Activated naive CD8-positive, alpha-beta T cell treated with anti-CD3 and anti-CD28 coated beads for 36 hours (primary cell): Measurements from ENCODE around the gene ZNF614. TPM values are rescaled to one million over a fixed set of nuclear protein-coding genes. Genes with fewer than 3 reads are reported as not detected.
"Not testable (repeated sequence)": the region's sequence is repeated elsewhere in the genome, so short reads cannot be mapped to it uniquely, and the experiment has no call there.

ENCODE experiments used
- DNase-seq: peaks from one replicate; pipeline ENCODE4 v3.0.0; 2021
- H3K27ac Mint-ChIP-seq: one replicate; pipeline ENCODE4 v1.8.0; 2022; ENCODE audit warnings: mild to moderate bottlenecking, moderate library complexity, mixed read lengths
- H3K27me3 Mint-ChIP-seq: one replicate; pipeline ENCODE4 v1.8.0; 2022; ENCODE audit warnings: mild to moderate bottlenecking, mixed read lengths
- H3K36me3 Mint-ChIP-seq: one replicate; pipeline ENCODE4 v1.8.0; 2021; ENCODE audit warnings: mild to moderate bottlenecking, mixed read lengths
- H3K4me1 Mint-ChIP-seq: one replicate; pipeline ENCODE4 v1.8.0; 2021; ENCODE audit warnings: mixed read lengths
- H3K4me3 Mint-ChIP-seq: one replicate; pipeline ENCODE4 v1.8.0; 2022; ENCODE audit warnings: mild to moderate bottlenecking, moderate library complexity, mixed read lengths
- H3K9me3 Mint-ChIP-seq: one replicate; pipeline ENCODE4 v1.8.0; 2022; ENCODE audit warnings: mixed read lengths
- total RNA-seq, 2 experiments: library from RNA; stranded (reverse); gene quantifications; one replicate each; pipeline ENCODE4 v1.2.3, GENCODE V29; 2021

The ZNF614 gene
- 10 to 100 TPM; 15.4 to 17.4 TPM for total RNA-seq

DNA sequence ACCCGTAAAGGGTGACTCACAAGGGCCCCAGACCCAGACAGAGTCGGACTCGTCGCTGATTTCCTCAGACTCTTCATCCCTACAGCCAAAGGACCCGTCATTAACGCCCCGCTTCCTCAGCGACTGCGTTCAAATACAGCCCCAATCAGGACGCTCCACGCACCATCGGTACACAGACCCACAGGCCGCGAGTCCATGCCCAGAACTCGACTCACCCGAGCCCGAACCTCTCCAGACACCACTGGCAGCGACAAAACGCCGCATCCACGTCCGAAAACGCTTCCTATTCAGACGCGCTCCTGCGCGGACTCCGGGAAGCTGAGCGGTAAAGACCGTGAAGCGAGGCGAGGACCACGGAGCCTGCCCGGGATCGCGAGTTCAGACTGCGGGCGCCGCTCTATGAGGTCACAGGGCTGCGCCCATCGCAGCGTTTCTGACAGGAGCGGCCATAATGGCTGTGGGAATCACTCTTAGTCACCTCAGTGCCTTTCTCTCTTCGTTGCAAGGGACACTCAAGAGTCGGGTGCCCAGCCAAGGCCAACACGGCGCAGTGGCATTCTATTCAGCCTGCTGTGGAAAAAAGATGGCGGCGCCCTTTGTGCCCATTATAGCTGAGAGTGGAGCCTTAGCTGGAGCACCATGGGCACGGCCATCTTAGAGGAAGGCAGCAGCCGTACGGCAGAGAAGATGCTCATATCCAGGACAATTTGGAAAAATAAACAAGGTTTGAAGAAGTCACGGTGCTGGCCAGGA is at the start of gene ZNF614:
Gene ZNF614 (minus strand): TSS at position 353 of the 753 bp plus-strand sequence. CDS start 2,634 bp downstream, outside the sequence.
- H3K4me3 Mint-ChIP-seq = peak within 1 kb of the TSS; percentile 95
- peak within 1 kb of the TSS; percentile 91 for H3K27ac Mint-ChIP-seq
- peaks cover 83% of the 10 kb centered on the region for H3K36me3 Mint-ChIP-seq
- peak; percentile 86 for DNase-seq
- H3K4me1 Mint-ChIP-seq = peaks cover 10% of the 10 kb centered on the region
- H3K27me3 Mint-ChIP-seq = no peaks in the 10 kb centered on the region
- H3K9me3 Mint-ChIP-seq = peaks cover 48% of the 10 kb centered on the region

DNA sequence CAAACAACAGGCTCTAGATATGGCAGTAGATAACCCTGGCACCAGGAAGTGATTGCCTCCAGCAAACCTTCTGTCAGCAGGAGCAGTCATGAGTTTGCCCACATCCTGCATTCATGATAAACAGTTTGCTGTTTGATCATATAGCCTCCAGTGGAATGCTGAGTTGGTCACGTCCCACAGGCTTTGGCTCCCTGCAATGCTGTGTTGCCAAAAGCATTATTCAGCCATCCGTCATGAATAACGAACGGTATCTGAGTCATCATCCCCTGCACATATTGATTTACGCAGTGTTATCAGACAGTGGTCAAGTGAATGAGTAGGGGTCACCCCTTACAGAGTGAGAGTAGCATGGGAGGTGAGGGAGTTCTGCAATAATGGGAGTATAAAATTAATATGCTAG is 42.3 kb upstream of the ZNF614 start:
- Mint-ChIP-seq H3K27ac (no peak overlapping the region), H3K9me3 (peaks cover 72% of the 10 kb centered on the region), H3K27me3 (no peaks in the 10 kb centered on the region), H3K4me1 (no peaks in the 10 kb centered on the region), H3K4me3 (no peak overlapping the region), H3K36me3 (peaks cover 98% of the 10 kb centered on the region)
- DNase-seq = no peak

DNA sequence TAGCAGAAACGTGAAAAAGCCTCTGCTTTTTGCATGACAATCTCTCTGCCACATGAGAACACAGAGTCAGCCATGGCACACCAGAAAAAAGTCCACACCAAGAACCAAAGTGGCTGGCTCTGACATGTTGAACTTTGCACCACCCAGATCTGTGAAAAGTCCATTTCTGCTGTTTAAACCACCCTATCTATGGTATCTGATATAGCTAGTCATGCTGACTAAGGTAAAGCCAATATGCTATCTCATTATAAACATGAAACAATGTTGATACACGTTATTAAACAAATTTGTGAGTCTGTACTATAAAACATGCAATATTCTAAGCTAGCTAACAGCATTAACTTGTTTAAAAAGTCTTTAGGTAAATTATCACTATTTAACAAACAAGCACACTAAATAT is 41.5 kb upstream of the ZNF614 start:
- DNase-seq = no peak
- H3K27me3 Mint-ChIP-seq = no peaks in the 10 kb centered on the region
- peaks cover 98% of the 10 kb centered on the region for H3K36me3 Mint-ChIP-seq
- H3K27ac Mint-ChIP-seq = no peak overlapping the region
- peaks cover 70% of the 10 kb centered on the region for H3K9me3 Mint-ChIP-seq
- H3K4me3 Mint-ChIP-seq = no peak overlapping the region
- no peaks in the 10 kb centered on the region for H3K4me1 Mint-ChIP-seq

DNA sequence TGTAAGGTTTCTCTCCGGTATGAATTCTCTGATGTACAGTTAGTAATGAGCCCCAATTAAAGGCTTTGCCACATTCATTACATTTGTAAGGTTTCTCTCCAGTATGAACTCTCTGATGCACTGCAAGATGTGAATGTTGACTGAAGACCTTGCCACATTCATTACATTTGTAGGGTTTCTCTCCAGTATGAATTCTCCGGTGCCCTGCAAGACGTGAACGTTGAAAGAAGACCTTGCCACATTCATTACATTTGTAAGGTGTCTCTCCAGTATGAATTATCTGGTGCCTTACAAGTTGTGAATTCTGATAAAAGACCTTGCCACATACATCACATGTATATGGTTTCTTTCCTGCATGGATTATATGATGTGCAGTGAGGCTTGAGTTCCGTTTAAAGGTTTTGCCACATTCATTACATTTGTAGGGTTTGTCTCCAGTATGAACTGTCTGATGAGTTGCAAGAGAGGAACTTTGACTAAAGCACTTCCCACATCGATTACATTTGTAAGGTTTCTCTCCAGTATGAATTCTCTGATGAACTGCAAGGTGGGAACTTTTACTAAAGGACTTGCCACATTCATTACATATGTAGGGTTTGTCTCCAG is 38.2 kb upstream of the ZNF614 start:
- Mint-ChIP-seq H3K4me3 (no peak overlapping the region), H3K36me3 (peaks cover 95% of the 10 kb centered on the region), H3K27me3 (no peaks in the 10 kb centered on the region), H3K27ac (no peak overlapping the region), H3K9me3 (peaks cover 68% of the 10 kb centered on the region), H3K4me1 (no peaks in the 10 kb centered on the region)
- DNase-seq = no peak

DNA sequence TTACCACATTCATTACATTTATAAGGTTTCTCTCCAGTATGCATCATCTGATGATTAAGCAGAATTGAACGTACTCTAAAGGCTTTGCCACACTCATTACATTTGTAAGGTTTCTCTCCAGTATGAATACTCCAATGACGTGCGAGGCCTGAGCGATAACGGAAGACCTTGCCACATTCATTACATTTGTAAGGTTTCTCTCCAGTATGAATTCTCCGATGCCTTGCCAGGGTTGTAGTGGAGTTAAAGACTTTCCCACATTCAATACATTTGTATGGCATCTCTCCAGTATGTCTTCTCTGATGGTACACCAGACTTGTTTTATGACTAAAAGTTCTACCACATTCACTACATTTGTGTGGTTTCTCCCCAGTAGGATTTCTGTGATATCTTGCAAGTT is 37.2 kb upstream of the ZNF614 start:
- no peak overlapping the region for H3K4me3 Mint-ChIP-seq
- H3K4me1 Mint-ChIP-seq = no peaks in the 10 kb centered on the region
- no peak for DNase-seq
- peaks cover 95% of the 10 kb centered on the region for H3K36me3 Mint-ChIP-seq
- no peaks in the 10 kb centered on the region for H3K27me3 Mint-ChIP-seq
- peaks cover 67% of the 10 kb centered on the region for H3K9me3 Mint-ChIP-seq
- H3K27ac Mint-ChIP-seq = no peak overlapping the region

DNA sequence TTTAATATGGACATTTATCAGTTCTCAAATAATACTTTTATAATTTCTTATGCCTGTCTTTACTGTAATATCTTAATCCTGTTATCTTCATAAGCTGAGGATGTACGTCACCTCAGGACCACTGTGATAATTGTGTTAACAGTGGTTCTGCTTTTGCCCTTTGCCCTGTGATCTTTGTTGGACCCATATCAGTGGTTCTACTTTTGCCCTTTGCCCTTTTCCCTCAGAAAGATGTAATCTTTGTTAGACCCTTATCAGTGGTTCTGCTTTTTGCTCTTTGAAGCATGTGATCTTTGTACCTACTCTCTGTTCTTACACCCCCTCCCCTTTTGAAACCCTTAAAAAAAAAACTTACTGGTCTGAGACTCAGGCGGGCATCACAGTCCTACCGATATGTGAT is 28.3 kb upstream of the ZNF614 start:
- Mint-ChIP-seq H3K36me3 (peaks cover 89% of the 10 kb centered on the region), H3K9me3 (peaks cover 72% of the 10 kb centered on the region)
- H3K4me3 Mint-ChIP-seq, H3K27me3 Mint-ChIP-seq, DNase-seq, H3K4me1 Mint-ChIP-seq, H3K27ac Mint-ChIP-seq: not testable (repeated sequence)

DNA sequence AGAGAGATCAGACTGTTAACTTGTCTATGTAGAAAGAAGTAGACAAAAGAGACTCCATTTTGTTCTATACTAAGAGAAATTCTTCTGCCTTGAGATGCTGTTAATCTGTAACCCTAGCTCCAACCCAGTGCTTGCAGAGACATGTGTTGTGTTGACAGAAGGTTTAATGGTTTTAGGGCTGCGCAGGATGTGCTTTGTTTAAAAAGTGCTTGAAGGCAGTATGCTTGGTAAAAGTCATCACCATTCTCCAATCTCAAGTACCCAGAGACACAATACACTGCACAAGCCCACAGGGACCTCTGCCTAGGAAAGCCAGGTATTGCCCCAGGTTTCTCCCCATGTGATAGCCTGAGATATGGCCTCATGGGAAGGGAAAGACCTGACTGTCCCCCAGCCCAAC is 23.6 kb upstream of the ZNF614 start:
- peaks cover 59% of the 10 kb centered on the region for H3K9me3 Mint-ChIP-seq
- H3K4me3 Mint-ChIP-seq, H3K27me3 Mint-ChIP-seq, DNase-seq, H3K27ac Mint-ChIP-seq: not testable (repeated sequence)
- peaks cover 88% of the 10 kb centered on the region for H3K36me3 Mint-ChIP-seq
- peaks cover 18% of the 10 kb centered on the region for H3K4me1 Mint-ChIP-seq

DNA sequence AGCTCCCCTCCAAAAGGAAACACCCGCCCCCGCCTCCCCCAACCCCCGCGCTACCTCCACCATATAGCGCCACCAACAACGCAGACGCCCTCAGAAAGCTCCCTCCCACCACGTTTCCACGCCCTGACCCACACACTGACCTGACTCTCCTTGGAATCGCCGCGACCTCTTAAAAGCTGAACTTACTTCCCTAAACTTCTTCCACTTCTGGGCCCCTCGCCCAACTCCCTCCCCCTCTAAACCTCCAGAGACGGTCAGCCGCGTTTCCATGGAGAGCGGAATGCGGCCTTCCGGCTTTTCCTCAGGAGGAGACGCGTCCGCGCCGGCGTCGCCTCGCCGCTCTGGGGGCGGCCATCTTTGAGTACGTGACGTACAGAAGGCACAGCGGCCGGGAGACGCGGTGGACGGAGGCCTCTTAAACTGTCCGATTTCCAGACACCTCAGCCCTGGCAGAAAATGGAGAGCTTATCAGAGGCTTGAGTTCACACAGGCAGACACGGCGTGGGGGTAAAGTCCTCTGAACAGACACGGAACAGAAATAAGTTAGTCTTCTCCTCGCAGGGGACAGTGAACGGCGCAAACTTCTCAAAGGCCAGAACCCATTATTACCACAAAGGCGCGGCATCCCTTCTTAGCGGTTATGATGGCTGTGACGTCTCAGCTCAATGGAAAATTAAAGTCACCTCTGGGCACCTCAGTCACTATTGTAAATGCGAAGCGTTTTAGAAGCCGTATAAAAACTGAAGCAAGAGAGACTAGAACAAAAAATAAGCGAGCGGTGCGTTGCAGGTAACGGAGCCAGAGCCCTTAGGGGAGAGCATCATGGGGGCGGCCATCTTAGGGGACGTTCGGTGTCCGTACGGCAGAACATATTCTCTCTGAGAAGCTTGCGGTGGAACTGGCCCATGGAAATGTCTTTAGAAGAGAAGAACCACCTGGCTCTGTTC is 20.6 kb upstream of the ZNF614 start, which contains the start of gene ZNF432:
Gene ZNF432 (minus strand): TSS at position 284 of the 947 bp plus-strand sequence. CDS start 1,970 bp downstream, outside the sequence.
- Mint-ChIP-seq H3K36me3 (peaks cover 90% of the 10 kb centered on the region), H3K27ac (peak within 1 kb of the TSS; percentile 100), H3K27me3 (peaks cover 6% of the 10 kb centered on the region), H3K4me1 (peaks cover 19% of the 10 kb centered on the region), H3K9me3 (peaks cover 53% of the 10 kb centered on the region), H3K4me3 (peak within 1 kb of the TSS; percentile 99)
- peak; percentile 81 for DNase-seq

DNA sequence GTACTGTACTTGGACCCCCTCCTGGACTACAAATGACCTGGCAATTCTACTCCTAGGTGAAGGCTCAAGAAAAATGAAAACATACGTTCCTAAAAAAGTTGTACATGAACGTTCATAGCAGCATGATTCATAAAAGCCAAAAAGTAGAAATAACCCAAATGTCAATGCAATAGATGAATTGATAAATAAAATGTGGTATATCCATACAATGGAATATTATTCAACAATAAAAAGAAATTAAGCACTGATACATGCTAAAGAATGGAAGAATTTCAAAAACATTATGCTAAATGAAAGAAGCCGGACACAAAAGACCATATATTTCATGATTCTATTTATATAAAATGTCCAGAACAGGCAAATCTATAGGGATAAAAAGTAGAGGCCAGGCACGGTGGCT is 11.0 kb upstream of the ZNF614 start:
- H3K27ac Mint-ChIP-seq = no peak overlapping the region
- no peaks in the 10 kb centered on the region for H3K27me3 Mint-ChIP-seq

DNA sequence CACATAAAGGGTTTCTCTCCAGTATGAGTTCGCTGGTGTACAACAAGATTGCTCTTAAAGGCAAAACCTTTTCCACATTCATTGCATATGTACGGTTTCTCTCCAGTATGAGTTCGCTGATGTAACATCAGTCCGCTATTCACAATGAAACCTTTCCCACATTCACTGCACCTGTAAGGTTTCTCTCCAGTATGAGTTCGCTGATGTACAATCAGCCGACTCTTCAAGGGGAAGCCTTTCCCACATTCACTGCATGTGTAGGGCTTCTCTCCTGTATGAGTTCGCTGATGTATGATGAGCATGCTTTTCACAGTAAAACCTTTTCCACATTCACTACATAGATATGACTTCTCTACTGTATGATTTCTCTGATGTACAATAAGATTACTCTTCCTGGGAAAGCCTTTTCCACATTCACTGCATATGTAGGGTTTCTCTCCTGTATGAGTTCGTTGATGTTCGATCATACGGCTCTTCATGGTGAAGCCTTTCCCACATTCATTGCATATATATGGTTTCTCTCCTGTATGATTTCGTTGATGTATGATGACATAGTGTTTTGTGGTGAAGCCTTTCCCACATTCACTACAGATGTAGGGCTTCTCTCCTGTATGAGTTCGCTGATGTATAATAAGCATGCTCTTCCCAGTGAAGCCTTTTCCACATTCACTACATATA is 6.0 kb upstream of the ZNF614 start:
- no peak overlapping the region for H3K4me3 Mint-ChIP-seq
- peaks cover 54% of the 10 kb centered on the region for H3K9me3 Mint-ChIP-seq
- no peak overlapping the region for H3K27ac Mint-ChIP-seq
- no peaks in the 10 kb centered on the region for H3K4me1 Mint-ChIP-seq
- peaks cover 88% of the 10 kb centered on the region for H3K36me3 Mint-ChIP-seq
- H3K27me3 Mint-ChIP-seq = no peaks in the 10 kb centered on the region
- DNase-seq = no peak

More for the DNA sequence above, 11.0 kb upstream of the ZNF614 start:
- H3K36me3 Mint-ChIP-seq = peaks cover 95% of the 10 kb centered on the region
- peaks cover 57% of the 10 kb centered on the region for H3K9me3 Mint-ChIP-seq
- no peaks in the 10 kb centered on the region for H3K4me1 Mint-ChIP-seq
- DNase-seq = no peak
- H3K4me3 Mint-ChIP-seq = no peak overlapping the region

DNA sequence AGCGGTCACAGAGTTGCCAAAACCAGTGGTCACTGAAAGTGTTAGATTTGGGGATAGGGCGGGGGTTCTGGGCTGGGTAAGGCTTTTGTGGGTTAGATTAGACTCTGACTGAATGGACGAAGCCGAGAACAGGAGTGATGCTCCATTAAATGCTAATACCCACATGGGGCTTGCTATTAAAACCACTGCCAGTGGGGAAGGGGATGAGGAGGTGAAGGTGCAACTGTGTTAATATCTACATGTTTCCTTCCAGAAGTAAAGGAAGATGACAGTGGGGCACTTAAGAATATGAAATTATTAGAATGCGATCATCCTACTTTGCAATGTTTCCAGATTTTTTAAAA is 573 bp upstream of the ZNF614 start:
- H3K36me3 Mint-ChIP-seq = peaks cover 83% of the 10 kb centered on the region
- H3K9me3 Mint-ChIP-seq = peaks cover 50% of the 10 kb centered on the region
- no peak for DNase-seq
- no peaks in the 10 kb centered on the region for H3K27me3 Mint-ChIP-seq
- peak overlapping the region; percentile 95 for H3K4me3 Mint-ChIP-seq
- H3K27ac Mint-ChIP-seq = peak overlapping the region; percentile 91
- H3K4me1 Mint-ChIP-seq = peaks cover 10% of the 10 kb centered on the region

DNA sequence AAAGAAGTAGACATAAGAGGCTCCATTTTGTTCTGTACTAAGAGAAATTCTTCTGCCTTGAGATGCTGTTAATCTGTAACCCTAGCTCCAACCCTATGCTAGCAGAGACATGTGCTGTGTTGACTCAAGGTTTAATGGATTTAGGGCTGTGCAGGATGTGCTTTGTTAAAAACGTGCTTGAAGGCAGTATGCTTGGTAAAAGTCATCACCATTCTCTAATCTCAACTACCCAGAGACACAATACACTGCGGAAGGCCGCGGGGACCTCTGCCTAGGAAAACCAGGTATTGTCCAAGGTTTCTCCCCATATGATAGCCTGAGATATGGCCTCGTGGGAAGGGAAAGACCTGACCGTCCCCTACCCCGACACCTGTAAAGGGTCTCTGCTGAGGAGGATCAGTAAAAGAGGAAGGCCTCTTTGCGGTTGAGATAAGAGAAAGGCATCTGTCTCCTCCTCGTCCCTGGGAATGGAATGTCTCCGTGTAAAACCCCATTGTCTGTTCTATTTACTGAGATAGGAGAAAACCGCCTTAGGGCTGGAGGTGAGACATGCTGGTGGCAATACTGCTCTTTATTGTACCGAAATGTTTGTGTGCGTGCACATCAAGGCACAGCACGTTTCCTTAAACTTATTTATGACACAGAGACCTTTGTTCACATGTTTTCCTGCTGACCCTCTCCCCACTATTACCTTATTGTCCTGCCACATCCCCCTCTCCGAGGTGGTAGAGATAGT is 1.8 kb downstream of the ZNF614 start:
- Mint-ChIP-seq H3K9me3 (peaks cover 51% of the 10 kb centered on the region), H3K4me1 (peaks cover 10% of the 10 kb centered on the region), H3K4me3 (peak overlapping the region; percentile 95), H3K36me3 (peaks cover 87% of the 10 kb centered on the region)
- not testable (repeated sequence) for H3K27me3 Mint-ChIP-seq, H3K27ac Mint-ChIP-seq, DNase-seq

DNA sequence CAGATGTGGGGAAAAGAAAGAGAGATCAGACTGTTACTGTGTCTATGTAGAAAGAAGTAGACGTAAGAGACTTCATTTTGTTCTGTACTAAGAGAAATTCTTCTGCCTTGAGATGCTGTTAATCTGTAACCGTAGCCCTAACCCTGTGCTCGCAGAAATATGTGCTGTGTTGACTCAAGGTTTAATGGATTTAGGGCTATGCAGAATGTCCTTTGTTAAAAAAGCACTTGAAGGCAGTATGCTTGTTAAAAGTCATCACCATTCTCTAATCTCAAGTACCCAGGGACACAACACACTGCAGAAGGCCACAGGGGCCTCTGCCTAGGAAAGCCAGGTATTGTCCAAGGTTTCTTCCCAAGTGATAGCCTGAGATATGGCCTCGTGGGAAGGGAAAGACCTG is 3.7 kb downstream of the ZNF614 start:
- Mint-ChIP-seq H3K4me1 (peaks cover 12% of the 10 kb centered on the region), H3K36me3 (peaks cover 89% of the 10 kb centered on the region), H3K9me3 (peaks cover 57% of the 10 kb centered on the region)
- not testable (repeated sequence) for H3K27ac Mint-ChIP-seq, H3K4me3 Mint-ChIP-seq, DNase-seq, H3K27me3 Mint-ChIP-seq

DNA sequence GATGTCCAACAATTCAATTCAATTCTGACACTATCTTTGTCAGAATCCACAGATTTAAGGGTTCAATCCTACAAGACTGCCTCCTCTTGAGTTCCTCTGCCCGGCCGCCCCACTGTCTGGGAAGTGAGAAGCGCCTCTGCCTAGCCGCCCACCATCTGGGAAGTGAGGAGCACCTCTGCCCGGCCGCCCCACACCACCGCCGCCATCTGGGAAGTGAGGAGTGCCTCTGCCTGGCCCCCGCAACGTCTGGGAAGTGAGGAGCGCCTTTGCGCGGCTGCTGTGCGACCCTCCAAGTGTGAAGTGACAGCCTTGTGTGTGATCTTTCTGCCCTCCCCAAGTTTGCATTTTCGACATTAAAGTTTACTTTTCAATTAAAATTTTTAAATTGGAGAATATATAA is 6.0 kb downstream of the ZNF614 start:
- H3K36me3 Mint-ChIP-seq = peaks cover 97% of the 10 kb centered on the region

More for the DNA sequence above, 6.0 kb downstream of the ZNF614 start:
- peaks cover 67% of the 10 kb centered on the region for H3K9me3 Mint-ChIP-seq
- no peak overlapping the region for H3K4me3 Mint-ChIP-seq
- no peak for DNase-seq
- H3K27me3 Mint-ChIP-seq = no peaks in the 10 kb centered on the region
- no peak overlapping the region for H3K27ac Mint-ChIP-seq
- H3K4me1 Mint-ChIP-seq = peaks cover 10% of the 10 kb centered on the region
